Stimulated activated CD8-positive, alpha-beta memory T cell treated with anti-CD3 and anti-CD28 coated beads, Interleukin-12 subunit alpha, Interleukin-12 subunit beta, amount 100 ng/mL, for 24 hours (primary cell): Measurements from ENCODE around the gene CAMK4.
"Not testable (repeated sequence)": the region's sequence is repeated elsewhere in the genome, so short reads cannot be mapped to it uniquely, and the experiment has no call there.

Source experiments
- DNase-seq: peaks from one replicate; pipeline ENCODE4 v3.0.0-alpha.2; 2020; ENCODE audit errors: extremely low read depth

CAMK4 gene

GRCh38 chr5:111256128-111256527 is 31.9 kb downstream of the CAMK4 start:
- no peak for DNase-seq

GRCh38 chr5:111257610-111258009 is 33.4 kb downstream of the CAMK4 start:
- not testable (repeated sequence) for DNase-seq

- DNase-seq = no peak
These were observed 35.5 kb downstream of the CAMK4 start for GRCh38 chr5:111259636-111260035.

- no peak for DNase-seq
These were observed 37.4 kb downstream of the CAMK4 start for GRCh38 chr5:111261610-111262009.

DNA sequence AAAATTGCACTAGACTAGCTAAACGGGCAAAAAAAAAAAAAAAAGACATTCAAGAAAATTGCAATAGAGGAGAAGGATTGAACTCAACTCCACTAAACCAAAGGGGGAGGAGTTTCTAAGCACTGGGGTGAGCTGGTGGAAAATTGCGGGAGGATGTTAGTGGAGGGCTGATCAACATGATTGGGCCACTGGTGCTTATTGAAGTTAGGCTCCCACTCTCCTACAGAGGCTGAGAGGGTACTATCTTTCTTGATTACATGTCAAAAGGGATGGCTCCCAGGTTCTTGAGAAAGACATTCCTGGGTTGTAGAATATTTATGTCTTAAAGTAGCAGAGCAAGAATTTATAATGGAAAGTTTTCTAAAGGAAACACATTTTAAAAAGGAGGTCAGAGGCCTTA is 38.0 kb downstream of the CAMK4 start:
- no peak for DNase-seq

- DNase-seq = no peak
These were observed 38.6 kb downstream of the CAMK4 start for GRCh38 chr5:111262815-111263214.

GRCh38 chr5:111266491-111266890 is 42.3 kb downstream of the CAMK4 start:
- DNase-seq = no peak

GRCh38 chr5:111268300-111268699 is 44.1 kb downstream of the CAMK4 start:
- DNase-seq = no peak

DNA sequence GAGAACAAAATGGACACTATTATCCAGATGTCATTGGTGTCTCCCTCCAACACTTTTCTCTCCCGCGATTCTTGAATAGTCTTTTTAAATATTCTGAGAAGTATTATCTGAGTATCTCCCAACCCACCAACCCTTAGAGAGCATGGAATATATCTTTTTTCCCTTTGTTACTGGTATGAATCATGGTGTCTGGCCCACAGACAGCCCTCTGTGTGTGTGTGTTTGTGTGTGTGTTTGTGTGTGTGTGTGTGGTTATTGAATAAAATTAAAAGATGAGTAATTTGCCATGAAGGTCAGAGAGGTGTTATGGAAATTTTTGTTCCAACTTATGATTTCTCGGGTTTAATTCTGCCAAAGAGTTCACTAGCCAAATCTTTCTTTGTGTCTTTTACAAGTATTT is 47.7 kb downstream of the CAMK4 start:
- no peak for DNase-seq

- DNase-seq = no peak
These were observed 52.9 kb downstream of the CAMK4 start for GRCh38 chr5:111277061-111277460.

DNA sequence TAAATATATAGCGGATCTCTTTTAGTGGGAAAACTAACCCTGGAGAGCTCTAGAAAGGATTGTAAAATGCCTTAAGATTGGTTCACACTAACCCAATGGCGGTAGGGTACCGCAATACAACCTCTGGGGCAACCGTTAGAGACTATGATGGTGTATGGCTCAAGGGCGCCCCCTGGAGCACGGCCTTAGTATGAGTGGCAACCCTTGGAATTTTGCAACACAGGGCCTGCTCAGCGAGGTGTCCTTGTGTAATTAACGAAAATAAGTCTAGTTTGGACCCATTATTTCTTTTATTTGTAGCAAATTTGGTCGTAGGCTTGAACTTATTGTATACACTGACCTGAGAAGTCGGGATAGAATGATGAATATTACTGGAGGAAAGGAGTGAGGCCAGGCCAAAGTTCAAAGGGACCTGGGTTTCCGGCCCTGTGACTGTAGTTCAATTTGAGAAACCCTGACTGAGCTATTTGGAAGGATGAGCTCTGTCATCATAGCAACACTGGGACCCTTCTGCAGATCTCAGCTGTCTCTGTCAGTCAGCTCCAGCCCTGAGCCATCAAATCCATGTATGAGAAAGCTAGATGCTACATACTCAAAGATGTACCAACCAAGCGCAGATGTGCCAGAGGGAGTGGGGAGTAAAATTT is 54.8 kb downstream of the CAMK4 start:
- peak; percentile 40 for DNase-seq

DNA sequence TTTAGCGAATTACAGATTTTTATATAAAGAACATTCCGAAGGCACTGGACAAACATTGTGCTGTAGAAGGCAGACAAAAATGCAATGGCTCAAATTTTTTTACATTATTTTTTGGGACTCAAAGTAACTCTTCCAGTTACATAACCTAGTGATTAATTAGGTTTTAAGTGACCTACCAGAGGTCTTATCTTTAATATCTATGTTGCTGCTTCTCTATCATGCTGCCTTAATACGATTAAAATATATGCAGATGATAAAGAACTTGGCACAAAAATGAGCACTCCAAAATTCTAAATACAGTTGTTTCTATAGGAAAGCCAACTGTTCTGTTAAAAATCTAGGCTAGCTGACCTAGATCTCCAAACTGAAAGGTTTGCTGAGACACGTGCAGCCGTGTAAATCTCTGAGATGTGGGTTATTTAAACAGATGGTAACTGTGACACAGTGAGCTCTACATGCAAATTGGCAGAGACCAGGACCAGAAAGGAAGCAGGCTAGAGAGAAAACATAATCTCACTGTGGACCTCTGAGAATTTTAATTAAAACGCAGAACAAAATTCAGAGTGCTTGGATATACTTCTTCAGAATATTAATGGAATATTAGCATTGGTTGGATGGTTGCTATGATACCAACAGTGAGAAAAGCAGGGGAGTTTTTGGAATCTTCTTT is 56.2 kb downstream of the CAMK4 start:
- DNase-seq = no peak

DNA sequence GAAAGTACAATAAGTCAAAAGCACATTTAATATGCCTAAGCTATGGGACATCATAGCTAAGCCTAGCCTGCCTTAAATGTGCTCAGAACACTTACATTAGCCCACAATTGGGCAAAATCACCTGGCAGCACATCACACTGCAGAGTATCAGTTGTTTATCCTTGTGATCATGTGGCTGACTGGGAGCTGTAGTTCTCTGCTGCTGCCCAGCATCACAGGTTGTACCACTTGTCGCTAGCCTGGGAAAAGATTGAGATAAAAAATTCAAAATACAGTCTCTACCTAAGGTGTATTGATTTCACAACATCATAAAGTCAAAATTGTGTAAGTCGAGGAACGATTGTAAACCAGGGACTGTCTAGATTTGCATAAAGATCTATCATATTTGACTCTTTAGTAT is 58.6 kb downstream of the CAMK4 start:
- DNase-seq = no peak

DNA sequence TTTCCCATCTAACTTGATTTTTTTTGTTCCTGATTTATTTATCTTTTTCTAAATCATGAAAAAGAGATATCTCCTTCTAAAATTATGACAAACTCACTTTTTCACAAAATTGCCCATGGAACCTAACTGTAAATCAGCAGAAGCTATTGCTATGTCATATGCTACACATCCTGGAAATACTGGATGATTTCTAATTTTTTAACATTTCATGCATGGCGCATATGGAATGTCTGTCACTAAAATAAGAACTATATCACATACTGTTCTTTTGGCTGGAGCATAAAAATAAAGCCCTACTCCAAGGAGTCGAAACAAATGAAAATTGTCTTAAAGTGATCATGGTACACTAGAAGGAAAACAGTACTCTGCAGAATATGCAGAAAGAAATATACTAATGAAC is 60.6 kb downstream of the CAMK4 start:
- DNase-seq = no peak

DNA sequence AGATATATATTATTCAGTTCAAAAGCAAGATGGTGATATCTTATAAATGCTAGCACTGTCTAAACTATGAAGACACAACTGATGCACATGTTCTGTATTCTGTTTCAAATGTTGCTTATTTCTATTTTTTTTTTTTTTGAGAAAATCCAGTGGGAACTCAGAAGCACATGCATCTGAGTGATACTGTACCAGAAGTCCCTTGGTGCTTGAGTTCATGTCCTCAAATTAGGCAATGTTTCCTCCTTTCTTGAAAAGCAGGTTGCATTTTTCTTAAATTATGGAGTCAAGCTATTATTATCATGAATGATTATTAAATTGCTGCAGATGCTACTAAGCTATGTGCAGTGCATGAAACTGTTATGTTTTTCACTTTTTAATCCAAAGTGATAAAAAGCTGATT is 70.4 kb downstream of the CAMK4 start:
- no peak for DNase-seq

- DNase-seq = no peak
These were observed 71.5 kb downstream of the CAMK4 start for GRCh38 chr5:111295649-111296048.

GRCh38 chr5:111296570-111296969 is 72.4 kb downstream of the CAMK4 start:
- no peak for DNase-seq

DNA sequence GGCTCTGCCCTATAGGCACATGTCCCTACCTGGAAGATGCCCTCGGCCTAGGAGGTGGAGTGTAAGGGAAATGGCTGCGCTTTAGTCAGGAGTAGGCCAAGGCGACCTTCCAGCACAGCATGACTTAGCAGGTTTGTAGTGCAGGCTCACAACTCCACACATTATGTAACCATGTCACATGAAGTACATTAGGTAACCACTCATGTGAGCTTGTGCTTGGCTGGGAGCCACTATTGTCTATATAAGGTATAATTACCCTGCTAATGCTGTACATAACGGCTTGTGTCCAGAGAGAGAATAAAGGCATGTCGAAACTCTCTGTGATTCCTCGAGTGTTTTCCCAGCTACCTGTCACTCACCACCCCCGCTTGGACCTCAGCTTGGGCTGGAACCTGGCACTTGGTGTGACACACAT is 74.9 kb downstream of the CAMK4 start:
- no peak for DNase-seq

DNA sequence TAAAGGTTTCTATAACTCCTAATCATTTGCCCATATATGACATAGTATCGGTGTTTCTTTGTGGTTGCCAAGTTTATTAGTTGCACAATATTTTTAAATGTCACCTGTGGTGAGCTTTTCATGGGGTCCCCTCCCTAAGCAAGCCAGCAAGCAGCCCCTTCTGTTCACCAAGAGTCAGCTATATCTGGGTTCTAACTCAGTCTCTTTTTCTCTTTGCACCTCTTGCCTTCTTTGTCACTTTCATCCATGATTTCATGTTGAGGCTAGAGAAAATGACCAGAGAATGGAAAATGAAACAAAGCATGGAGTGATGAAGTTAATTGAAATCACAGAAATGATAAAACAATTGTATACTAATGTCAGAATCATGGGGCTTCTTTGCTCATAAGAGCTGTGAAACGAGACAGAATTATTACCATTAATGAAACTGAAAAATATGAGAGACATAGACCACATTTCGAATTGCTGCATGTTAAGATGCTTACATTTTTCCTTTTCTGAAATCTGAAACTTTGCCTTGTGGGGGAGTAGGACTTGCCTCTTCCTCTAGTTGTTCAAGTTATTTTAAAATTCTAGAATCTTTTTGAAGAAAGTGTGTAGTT is 75.7 kb downstream of the CAMK4 start:
- no peak for DNase-seq

DNA sequence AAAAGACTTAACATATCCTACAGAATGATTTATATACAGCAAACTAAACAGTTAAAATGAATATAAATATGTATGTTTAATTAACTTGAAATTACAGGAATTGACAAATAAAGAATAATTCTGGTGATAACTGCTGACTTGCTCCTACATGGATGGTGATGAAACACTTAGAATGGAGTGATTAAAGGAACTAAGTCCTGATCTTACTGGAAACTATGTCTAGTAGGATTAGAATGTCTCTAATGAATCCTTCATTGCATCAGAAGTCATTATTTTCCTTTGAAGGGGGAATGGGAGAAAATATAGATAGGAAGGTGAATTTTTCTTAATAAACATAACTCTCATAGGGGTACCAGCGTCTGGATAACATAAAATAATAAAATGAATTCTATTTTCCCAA is 77.1 kb downstream of the CAMK4 start:
- DNase-seq = no peak

DNA sequence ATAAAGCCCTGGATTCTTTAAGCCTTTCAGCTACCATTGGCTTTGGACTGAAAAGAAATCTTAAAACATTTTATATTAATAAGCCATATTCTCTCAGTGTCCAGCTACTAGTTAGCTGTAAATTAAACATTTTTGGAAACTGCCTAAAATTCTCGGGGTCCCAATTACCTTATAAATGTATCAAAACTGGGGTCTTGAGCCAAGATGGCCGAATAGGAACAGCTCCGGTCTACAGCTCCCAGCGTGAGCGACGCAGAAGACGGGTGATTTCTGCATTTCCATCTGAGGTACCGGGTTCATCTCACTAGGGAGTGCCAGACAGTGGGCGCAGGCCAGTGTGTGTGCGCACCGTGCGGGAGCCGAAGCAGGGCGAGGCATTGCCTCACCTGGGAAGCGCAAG is 77.9 kb downstream of the CAMK4 start:
- not testable (repeated sequence) for DNase-seq

DNA sequence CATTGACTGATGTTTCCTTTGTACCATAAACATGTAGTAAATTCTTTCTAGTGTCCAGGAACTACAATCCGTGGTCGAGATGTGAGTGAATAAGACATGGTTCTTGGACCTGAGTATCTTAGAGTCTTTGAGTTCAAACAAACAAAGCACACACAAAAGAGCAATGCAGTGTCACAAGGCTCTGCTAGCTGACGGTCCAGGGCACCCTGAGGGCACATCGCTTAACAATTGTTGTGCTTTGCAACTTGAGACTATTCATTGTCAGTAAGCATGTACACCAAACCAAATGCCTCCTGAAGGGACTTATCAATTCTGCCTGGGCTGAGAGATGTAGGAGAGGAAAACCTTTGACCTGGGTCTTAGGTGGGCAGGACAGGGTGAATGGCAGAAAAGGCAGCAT is 84.8 kb downstream of the CAMK4 start:
- no peak for DNase-seq

GRCh38 chr5:111309384-111309783 is 85.2 kb downstream of the CAMK4 start:
- DNase-seq = no peak
